ENCODE measurements around the gene CRELD1. TPM values are rescaled to one million over a fixed set of nuclear protein-coding genes. Genes with fewer than 3 reads are reported as not detected.

CRELD1 gene
- total and polyA plus RNA-seq, 4 donors, result 12.6 to 31.1 (median 25.0) TPM

DNA sequence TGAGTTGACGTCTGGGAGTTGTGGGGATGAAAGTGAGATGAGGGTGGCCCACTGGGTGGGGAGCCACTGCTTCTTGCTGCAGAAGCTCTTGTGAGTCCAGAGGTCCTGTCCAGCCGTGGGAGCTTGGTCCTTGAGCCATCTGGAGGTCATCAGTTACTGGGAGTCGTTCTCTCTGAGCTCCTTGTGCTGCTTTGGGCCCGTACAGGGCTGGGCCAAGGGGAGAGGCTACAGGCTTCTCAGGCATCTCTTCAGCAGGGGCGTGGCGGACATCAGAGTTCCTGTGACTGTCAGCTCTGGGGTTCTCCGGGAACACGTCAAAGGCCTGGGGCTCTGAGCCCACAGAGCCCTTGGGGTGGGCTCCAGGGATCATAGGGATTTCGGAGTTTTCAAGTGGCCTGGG lies 16.0 kb downstream of the CRELD1 start:
- no peaks in the 10 kb centered on the region for H3K9me3 ChIP-seq (ENCODE audit: control insufficient read depth in 4 of 4, low read length in 3 of 4)
- 91% methylated on average over 9 of the region's 9 CpGs for WGBS
- TF ChIP-seq, protein P1, sequence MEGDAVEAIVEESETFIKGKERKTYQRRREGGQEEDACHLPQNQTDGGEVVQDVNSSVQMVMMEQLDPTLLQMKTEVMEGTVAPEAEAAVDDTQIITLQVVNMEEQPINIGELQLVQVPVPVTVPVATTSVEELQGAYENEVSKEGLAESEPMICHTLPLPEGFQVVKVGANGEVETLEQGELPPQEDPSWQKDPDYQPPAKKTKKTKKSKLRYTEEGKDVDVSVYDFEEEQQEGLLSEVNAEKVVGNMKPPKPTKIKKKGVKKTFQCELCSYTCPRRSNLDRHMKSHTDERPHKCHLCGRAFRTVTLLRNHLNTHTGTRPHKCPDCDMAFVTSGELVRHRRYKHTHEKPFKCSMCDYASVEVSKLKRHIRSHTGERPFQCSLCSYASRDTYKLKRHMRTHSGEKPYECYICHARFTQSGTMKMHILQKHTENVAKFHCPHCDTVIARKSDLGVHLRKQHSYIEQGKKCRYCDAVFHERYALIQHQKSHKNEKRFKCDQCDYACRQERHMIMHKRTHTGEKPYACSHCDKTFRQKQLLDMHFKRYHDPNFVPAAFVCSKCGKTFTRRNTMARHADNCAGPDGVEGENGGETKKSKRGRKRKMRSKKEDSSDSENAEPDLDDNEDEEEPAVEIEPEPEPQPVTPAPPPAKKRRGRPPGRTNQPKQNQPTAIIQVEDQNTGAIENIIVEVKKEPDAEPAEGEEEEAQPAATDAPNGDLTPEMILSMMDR (IDR thresholded peaks at IDR 0.05; ENCODE audit: low read depth, low read length, missing input control), result no peak
- TF ChIP-seq GABPA (IDR thresholded peaks at IDR 0.05 in 1 of 2, conservative IDR thresholded peaks at IDR 0.05 in 1 of 2) (no peak), HNF4A (conservative IDR thresholded peaks at IDR 0.05) (no peak), YY1 (IDR thresholded peaks at IDR 0.05) (no peak), FOXA1 (IDR thresholded peaks at IDR 0.05) (no peak), MAX (IDR thresholded peaks at IDR 0.05) (no peak), HNF4G (IDR thresholded peaks at IDR 0.05) (no peak), TAF1 (conservative IDR thresholded peaks at IDR 0.05) (no peak), RAD21 (IDR thresholded peaks at IDR 0.05) (no peak), JUND (IDR thresholded peaks at IDR 0.05) (no peak), EGR1 (IDR thresholded peaks at IDR 0.05; ENCODE audit: low read depth in 2 of 2) (no peak), NR2F2 (IDR thresholded peaks at IDR 0.05) (no peak), FOXA2 (IDR thresholded peaks at IDR 0.05) (no peak), RXRA (IDR thresholded peaks at IDR 0.05) (no peak), REST (IDR thresholded peaks at IDR 0.05) (no peak), SP1 (IDR thresholded peaks at IDR 0.05) (no peak)
- TF ChIP-seq, protein P2, sequence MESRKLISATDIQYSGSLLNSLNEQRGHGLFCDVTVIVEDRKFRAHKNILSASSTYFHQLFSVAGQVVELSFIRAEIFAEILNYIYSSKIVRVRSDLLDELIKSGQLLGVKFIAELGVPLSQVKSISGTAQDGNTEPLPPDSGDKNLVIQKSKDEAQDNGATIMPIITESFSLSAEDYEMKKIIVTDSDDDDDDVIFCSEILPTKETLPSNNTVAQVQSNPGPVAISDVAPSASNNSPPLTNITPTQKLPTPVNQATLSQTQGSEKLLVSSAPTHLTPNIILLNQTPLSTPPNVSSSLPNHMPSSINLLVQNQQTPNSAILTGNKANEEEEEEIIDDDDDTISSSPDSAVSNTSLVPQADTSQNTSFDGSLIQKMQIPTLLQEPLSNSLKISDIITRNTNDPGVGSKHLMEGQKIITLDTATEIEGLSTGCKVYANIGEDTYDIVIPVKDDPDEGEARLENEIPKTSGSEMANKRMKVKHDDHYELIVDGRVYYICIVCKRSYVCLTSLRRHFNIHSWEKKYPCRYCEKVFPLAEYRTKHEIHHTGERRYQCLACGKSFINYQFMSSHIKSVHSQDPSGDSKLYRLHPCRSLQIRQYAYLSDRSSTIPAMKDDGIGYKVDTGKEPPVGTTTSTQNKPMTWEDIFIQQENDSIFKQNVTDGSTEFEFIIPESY (IDR thresholded peaks at IDR 0.05), result no peak
- TF ChIP-seq, protein P3, sequence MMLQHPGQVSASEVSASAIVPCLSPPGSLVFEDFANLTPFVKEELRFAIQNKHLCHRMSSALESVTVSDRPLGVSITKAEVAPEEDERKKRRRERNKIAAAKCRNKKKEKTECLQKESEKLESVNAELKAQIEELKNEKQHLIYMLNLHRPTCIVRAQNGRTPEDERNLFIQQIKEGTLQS (IDR thresholded peaks at IDR 0.05), result no peak
- H3K27ac ChIP-seq (ENCODE audit: low read depth in 1 of 2, low read length in 2 of 2), result no peak overlapping the region
- no peak for DNase-seq (ENCODE audit: low spot score)
- peaks cover 6 to 25% (median 18%) of the 10 kb centered on the region in 4 donors for H3K4me1 ChIP-seq (ENCODE audit: control insufficient read depth in 4 of 4, insufficient read depth in 4 of 4, low read length in 3 of 4)
- no peaks in the 10 kb centered on the region for H3K36me3 ChIP-seq (ENCODE audit: control insufficient read depth in 4 of 4, insufficient read depth in 3 of 4, low read depth in 1 of 4, low read length in 3 of 4)
- H3K27me3 ChIP-seq (ENCODE audit: control insufficient read depth in 4 of 4, insufficient read depth in 4 of 4, low read length in 3 of 4), result peaks cover 0 to 3% (median 0%) of the 10 kb centered on the region in 4 donors
- no peak overlapping the region for H3K4me3 ChIP-seq (ENCODE audit: low read depth in 1 of 3, low read length in 3 of 3)
- H3K9ac ChIP-seq (ENCODE audit: low read depth in 1 of 2, low read length in 2 of 2), result no peak overlapping the region

Data from liver (tissue), 9 donors.